ENCODE results near the gene SPAG16. TPM values are rescaled to one million over a fixed set of nuclear protein-coding genes. Genes with fewer than 3 reads are reported as not detected.

SPAG16 gene
- total RNA-seq, 4 donors from 2014 or later = 34.1 to 59.3 (median 46.8) TPM

- 52 to 76% methylated on average over 1 of the region's 1 CpG for WGBS, 2 donors
- Histone ChIP-seq H3K27me3 (no peaks in the 10 kb centered on the region), H3K4me1 (no peaks in the 10 kb centered on the region), H3K9me3 (no peaks in the 10 kb centered on the region), H3K27ac (no peak overlapping the region), H3K4me3 (replicated peaks in 1 of 3) (no peak overlapping the region), H3K36me3 (no peaks in the 10 kb centered on the region)
- intact Hi-C loops (cut with DNase I) = no loop called here
- no peak for TF ChIP-seq CTCF (IDR thresholded peaks at IDR 0.05)
- no peak for TF ChIP-seq POLR2A (IDR thresholded peaks at IDR 0.05)
- DNase-seq = no peak
These were observed 32.1 kb upstream of the SPAG16 start for GRCh38 chr2:213252206-213252605.

- TF ChIP-seq POLR2A (IDR thresholded peaks at IDR 0.05) (no peak), CTCF (IDR thresholded peaks at IDR 0.05) (no peak)
- H3K27me3 ChIP-seq = no peaks in the 10 kb centered on the region
- no peaks in the 10 kb centered on the region for H3K9me3 ChIP-seq
- H3K36me3 ChIP-seq = no peaks in the 10 kb centered on the region
- intact Hi-C loops (cut with DNase I) = no loop called here
- DNase-seq = no peak
- WGBS, 2 donors = 56 to 61% methylated on average over 4 of the region's 4 CpGs
- H3K4me3 ChIP-seq (replicated peaks in 1 of 3) = no peak overlapping the region
- H3K27ac ChIP-seq = no peak overlapping the region
- H3K4me1 ChIP-seq = no peaks in the 10 kb centered on the region
These were observed 31.1 kb upstream of the SPAG16 start for GRCh38 chr2:213253162-213253561.

GRCh38 chr2:213259266-213259665, 25.0 kb upstream of the SPAG16 start:
- intact Hi-C loops (cut with DNase I) = no loop called here
- H3K27me3 ChIP-seq = no peaks in the 10 kb centered on the region
- H3K9me3 ChIP-seq = no peaks in the 10 kb centered on the region
- no peaks in the 10 kb centered on the region for H3K36me3 ChIP-seq
- H3K4me1 ChIP-seq = no peaks in the 10 kb centered on the region
- no peak overlapping the region for H3K27ac ChIP-seq
- 91 to 96% methylated on average over 1 of the region's 1 CpG for WGBS, 2 donors
- DNase-seq = no peak
- no peak for TF ChIP-seq POLR2A (IDR thresholded peaks at IDR 0.05)
- no peak for TF ChIP-seq CTCF (IDR thresholded peaks at IDR 0.05)
- no peak overlapping the region for H3K4me3 ChIP-seq (replicated peaks in 1 of 3)

- no peak for DNase-seq
- intact Hi-C loops (cut with DNase I) = no loop called here
- Histone ChIP-seq H3K4me3 (replicated peaks in 1 of 3) (no peak overlapping the region), H3K4me1 (no peaks in the 10 kb centered on the region), H3K27ac (no peak overlapping the region), H3K36me3 (no peaks in the 10 kb centered on the region), H3K9me3 (no peaks in the 10 kb centered on the region), H3K27me3 (no peaks in the 10 kb centered on the region)
- WGBS, 2 donors = 87 to 90% methylated on average over 1 of the region's 1 CpG
- TF ChIP-seq POLR2A (IDR thresholded peaks at IDR 0.05) = no peak
These were observed 23.0 kb upstream of the SPAG16 start for GRCh38 chr2:213261237-213261636.

GRCh38 chr2:213261715-213262114, 22.5 kb upstream of the SPAG16 start:
- Histone ChIP-seq H3K27ac (no peak overlapping the region), H3K4me3 (replicated peaks in 1 of 3) (no peak overlapping the region), H3K4me1 (no peaks in the 10 kb centered on the region), H3K27me3 (no peaks in the 10 kb centered on the region), H3K36me3 (no peaks in the 10 kb centered on the region), H3K9me3 (no peaks in the 10 kb centered on the region)
- intact Hi-C loops (cut with DNase I) = no loop called here
- DNase-seq = no peak
- no peak for TF ChIP-seq POLR2A (IDR thresholded peaks at IDR 0.05)
- no peak for TF ChIP-seq CTCF (IDR thresholded peaks at IDR 0.05)
- 67 to 79% methylated on average over 6 of the region's 6 CpGs for WGBS, 2 donors

- DNase-seq = no peak
- H3K4me3 ChIP-seq (replicated peaks in 1 of 3) = no peak overlapping the region
- H3K36me3 ChIP-seq = no peaks in the 10 kb centered on the region
- H3K27ac ChIP-seq = no peak overlapping the region
- 76 to 86% methylated on average over 3 of the region's 3 CpGs for WGBS, 2 donors
- no peaks in the 10 kb centered on the region for H3K4me1 ChIP-seq
- H3K9me3 ChIP-seq = no peaks in the 10 kb centered on the region
- no peaks in the 10 kb centered on the region for H3K27me3 ChIP-seq
- TF ChIP-seq CTCF (IDR thresholded peaks at IDR 0.05) (no peak), POLR2A (IDR thresholded peaks at IDR 0.05) (no peak)
- intact Hi-C loops (cut with DNase I) = no loop called here
These were observed 18.6 kb upstream of the SPAG16 start for GRCh38 chr2:213265679-213266078.
